Left ventricle myocardium inferior (tissue), 1 donor: Measurements from ENCODE around the gene TRPV6. TPM values are rescaled to one million over a fixed set of nuclear protein-coding genes. Genes with fewer than 3 reads are reported as not detected.

Experiments
- DNase-seq: peaks from one replicate; pipeline ENCODE4 v3.0.0-alpha.2; 2020
- H3K27ac ChIP-seq: fragments of 200-600 bp; replicated peaks from 2 replicates; pipeline ENCODE4 v1.8.0; 2021
- H3K27me3 ChIP-seq: fragments of 200-600 bp; 2 replicates; pipeline ENCODE4 v1.8.0; 2021; ENCODE audit warnings: low read depth
- H3K36me3 ChIP-seq: fragments of 200-600 bp; 2 replicates; pipeline ENCODE4 v1.8.0; 2021
- H3K4me1 ChIP-seq: fragments of 200-600 bp; 2 replicates; pipeline ENCODE4 v1.8.0; 2021
- H3K4me3 ChIP-seq: fragments of 200-600 bp; 2 replicates; pipeline ENCODE4 v1.8.0; 2021; ENCODE audit warnings: mild to moderate bottlenecking, moderate library complexity
- H3K9me3 ChIP-seq: fragments of 200-600 bp; replicated peaks from 2 replicates; pipeline ENCODE4 v1.8.0; 2021
- intact Hi-C: fragments of 100-400 bp; cut with micrococcal nuclease; formaldehyde crosslinking; loops from one replicate; pipeline ENCODE4 v1.11.0; 2022
- long read RNA-seq: library from polyadenylated mRNA; unstranded; transcript quantifications from one replicate; pipeline ENCODE4 v2.0.0, GENCODE V29; 2021
- total RNA-seq: library from RNA; stranded (reverse); fragmentation: NEBNext Ultra II Directional; extraction: Animal tissue kit (Norgen Biotek cat#: 25700); gene quantifications from one replicate; pipeline ENCODE4 v1.2.1, GENCODE V29; 2021
- TF ChIP-seq, protein P1 (sequence below): fragments of 200-600 bp; IDR thresholded peaks from 2 replicates; pipeline ENCODE4 v1.8.0; 2021; ENCODE audit warnings: antibody characterized with exemption, mild to moderate bottlenecking, borderline replicate concordance
- donor health status: DM: no; HTN: yes; CAD: no; lungs with severe emphysema.

TRPV6 gene
- total RNA-seq = not detected
- long read RNA-seq = 0 reads

DNA sequence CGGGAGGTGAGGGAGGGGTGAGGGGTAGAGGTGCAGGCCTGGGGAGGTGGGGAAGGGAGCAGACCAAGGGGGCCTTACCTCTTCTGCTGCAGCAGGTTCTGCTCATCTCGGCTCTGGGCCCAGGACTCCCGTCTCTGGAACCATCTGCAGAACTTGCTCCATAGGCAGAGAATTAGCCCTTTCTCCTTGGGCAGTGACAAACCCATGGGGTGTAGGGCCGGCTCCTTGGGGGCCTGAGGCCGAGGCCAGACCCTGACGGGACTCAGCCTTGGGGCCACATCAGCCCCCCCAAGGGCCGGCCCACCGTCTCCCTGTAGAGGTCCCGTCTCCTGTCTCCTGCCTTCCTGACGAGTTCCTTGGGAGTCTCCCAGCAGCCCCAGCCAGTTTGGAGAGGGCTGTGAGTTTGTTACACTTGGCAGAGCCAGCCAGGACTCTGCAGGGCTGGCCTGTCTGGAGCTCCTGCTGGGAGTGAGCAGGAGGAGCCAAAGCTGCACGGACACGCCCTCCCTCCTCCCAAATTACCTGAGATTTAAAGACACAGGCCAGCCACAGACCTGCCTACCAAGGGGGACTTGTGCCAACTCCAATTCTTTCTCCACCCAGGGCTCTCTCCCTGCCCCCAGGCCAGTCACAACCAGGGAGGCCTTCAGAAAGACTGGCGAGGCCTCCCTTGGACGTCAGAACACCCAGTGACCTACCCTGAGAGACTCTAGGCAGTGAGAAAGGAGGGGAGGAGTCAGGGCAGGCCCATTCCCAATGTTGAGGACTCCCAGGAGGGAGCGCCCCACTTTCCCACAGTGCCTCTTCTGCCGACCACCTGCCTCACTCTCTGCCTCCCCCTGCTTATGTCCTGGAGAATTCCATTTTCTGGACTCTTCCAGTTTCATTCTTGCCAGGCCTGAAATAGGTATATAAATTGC is at the start of gene TRPV6:
Gene TRPV6, minus strand, starts transcription at position 435 of the 920 bp plus-strand sequence.
- Histone ChIP-seq H3K27me3 (peaks cover 78% of the 10 kb centered on the region), H3K36me3 (no peaks in the 10 kb centered on the region), H3K27ac (no peak within 1 kb of the TSS), H3K4me1 (no peaks in the 10 kb centered on the region), H3K4me3 (no peak within 1 kb of the TSS), H3K9me3 (no peaks in the 10 kb centered on the region)
- TF ChIP-seq, protein P1, sequence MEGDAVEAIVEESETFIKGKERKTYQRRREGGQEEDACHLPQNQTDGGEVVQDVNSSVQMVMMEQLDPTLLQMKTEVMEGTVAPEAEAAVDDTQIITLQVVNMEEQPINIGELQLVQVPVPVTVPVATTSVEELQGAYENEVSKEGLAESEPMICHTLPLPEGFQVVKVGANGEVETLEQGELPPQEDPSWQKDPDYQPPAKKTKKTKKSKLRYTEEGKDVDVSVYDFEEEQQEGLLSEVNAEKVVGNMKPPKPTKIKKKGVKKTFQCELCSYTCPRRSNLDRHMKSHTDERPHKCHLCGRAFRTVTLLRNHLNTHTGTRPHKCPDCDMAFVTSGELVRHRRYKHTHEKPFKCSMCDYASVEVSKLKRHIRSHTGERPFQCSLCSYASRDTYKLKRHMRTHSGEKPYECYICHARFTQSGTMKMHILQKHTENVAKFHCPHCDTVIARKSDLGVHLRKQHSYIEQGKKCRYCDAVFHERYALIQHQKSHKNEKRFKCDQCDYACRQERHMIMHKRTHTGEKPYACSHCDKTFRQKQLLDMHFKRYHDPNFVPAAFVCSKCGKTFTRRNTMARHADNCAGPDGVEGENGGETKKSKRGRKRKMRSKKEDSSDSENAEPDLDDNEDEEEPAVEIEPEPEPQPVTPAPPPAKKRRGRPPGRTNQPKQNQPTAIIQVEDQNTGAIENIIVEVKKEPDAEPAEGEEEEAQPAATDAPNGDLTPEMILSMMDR = no peak
- DNase-seq = no peak
- intact Hi-C loops = no loop called here

DNA sequence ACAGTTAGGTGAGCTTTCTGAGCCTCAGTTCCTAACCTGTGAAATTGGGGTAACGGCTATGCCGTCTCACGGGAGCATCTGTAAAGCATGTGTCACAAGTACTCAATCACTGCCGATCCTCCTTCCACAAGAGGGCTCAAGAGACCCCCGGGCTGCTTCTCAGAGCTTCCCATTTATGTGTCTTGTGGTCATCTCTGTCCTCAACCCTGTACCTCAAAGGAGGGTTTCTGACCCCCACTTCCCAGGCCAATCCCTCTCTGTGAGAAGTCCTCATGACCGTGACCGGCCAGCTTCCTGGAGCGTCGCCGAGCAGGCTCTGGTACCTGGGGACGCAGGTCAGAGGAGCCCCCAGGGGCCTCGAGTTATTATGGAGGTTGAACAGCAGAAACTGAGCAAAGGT is 48.5 kb upstream of the TRPV6 start:
- peaks cover 38% of the 10 kb centered on the region for H3K27me3 ChIP-seq
- H3K4me3 ChIP-seq = no peak overlapping the region
- TF ChIP-seq, protein P1 = no peak
- H3K9me3 ChIP-seq = no peaks in the 10 kb centered on the region
- H3K4me1 ChIP-seq = no peaks in the 10 kb centered on the region
- H3K36me3 ChIP-seq = no peaks in the 10 kb centered on the region
- no peak for DNase-seq
- intact Hi-C loops = no loop called here
- H3K27ac ChIP-seq = no peak overlapping the region

DNA sequence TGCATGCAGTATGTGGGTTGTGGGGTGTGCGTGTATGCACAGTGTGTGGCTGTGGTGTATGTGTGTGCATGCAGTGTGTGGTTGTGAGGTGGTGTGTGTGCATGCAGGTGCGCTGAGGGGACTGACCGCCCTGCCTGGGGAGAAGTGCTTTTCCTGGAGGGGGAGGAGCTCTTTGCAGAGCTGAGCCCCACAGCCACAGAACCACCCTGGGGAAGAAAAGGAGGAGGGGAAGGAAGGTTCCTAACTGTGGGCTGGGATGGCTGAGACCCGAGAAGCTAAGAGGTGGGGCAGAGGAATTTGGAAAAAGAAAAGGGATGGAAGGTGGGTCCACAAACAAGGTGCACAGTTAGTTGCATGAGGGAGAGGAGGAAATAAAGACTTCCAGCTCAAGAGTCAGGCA is 48.1 kb upstream of the TRPV6 start, which contains the start of gene TRPV5:
Gene TRPV5, minus strand, starts transcription at position 123 of the 400 bp plus-strand sequence. CDS start 287 bp downstream, outside the sequence.
- intact Hi-C loops = no loop called here

DNA sequence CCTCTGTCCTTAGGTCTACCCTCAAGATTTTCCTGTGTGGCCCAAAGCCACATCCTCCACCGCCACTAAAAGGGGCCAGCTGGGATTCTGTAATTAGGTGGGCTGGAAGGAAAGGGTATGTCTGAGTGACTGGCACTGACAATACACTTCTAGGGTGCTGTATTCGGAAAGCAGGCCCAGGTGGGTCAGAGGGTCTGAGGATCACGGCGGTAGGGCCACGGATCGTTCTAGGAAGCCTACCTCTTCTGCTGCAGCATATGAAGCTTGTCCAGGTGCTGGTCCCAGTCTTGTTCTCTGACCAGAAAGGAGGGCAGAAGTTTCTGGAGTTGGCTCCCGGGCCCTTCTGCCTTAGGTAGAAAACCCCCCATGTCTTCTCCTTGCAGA is 47.5 kb upstream of the TRPV6 start:
- Histone ChIP-seq H3K9me3 (no peaks in the 10 kb centered on the region), H3K27ac (no peak overlapping the region), H3K36me3 (no peaks in the 10 kb centered on the region), H3K27me3 (peaks cover 38% of the 10 kb centered on the region), H3K4me1 (no peaks in the 10 kb centered on the region), H3K4me3 (no peak overlapping the region)
- DNase-seq = no peak
- TF ChIP-seq, protein P1 = no peak
- intact Hi-C loops = no loop called here

More for the DNA sequence above, 48.1 kb upstream of the TRPV6 start, which contains the start of gene TRPV5:
- H3K4me1 ChIP-seq = no peaks in the 10 kb centered on the region
- no peaks in the 10 kb centered on the region for H3K9me3 ChIP-seq
- no peak for DNase-seq
- no peak within 1 kb of the TSS for H3K4me3 ChIP-seq
- TF ChIP-seq, protein P1 = no peak
- peaks cover 38% of the 10 kb centered on the region for H3K27me3 ChIP-seq
- no peak within 1 kb of the TSS for H3K27ac ChIP-seq
- H3K36me3 ChIP-seq = no peaks in the 10 kb centered on the region

DNA sequence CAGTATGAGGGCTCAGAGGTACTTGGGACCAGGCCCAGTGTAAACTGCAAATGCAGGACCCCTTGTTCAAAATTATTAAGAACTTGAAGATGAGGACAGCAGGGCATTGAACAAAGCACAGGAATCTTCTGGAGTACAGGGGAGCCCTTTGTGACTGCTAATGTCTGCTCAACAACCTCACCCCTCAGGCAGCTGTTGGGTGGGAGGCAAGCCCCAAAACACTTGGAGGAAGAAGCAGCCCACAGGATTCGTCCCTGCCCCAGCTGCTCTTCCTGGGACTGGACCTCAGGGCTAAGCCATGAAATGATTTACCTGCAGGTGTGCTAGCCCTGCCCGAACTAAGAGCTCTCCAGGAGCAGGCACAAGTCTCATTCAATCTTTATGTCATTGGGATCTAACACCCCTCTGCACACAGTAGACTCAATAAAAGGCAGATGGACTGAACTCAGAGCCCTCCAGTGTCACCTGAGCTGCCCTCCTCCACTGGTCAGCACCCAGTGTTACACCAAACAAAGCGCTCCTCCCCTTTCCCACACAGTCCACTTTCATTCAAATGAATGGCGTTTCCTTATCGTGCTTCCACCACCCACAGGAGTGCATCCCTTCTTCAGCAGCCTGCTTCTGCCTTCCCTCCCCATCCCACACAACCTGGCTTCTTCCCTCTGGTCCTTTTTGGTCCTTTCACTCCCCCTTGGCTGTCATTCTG is 47.0 kb upstream of the TRPV6 start:
- Histone ChIP-seq H3K36me3 (no peaks in the 10 kb centered on the region), H3K9me3 (no peaks in the 10 kb centered on the region), H3K27ac (no peak overlapping the region), H3K4me1 (no peaks in the 10 kb centered on the region), H3K4me3 (no peak overlapping the region), H3K27me3 (peaks cover 38% of the 10 kb centered on the region)
- intact Hi-C loops = no loop called here
- DNase-seq = no peak
- TF ChIP-seq, protein P1 = no peak
